ENCODE results near the gene INAVA.

DNA sequence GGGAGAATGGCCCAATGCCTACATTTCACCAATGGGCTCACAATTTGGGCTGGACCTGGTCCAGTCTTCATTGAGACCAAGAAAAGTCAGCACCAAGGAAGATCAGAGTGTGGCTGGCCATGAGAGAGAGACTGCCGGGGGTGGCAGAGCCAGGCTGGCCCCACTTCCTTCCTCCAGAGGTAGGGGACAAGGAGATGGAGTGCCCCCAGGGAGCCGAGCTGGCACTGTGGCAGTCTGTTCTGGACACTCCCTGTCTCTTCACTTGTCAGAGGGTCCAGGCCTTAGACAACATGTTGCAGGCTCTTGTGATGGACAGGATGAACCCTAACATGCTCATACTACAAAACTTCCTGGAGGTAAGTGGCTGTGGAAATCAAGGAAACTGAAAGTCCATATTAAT is 27.7 kb downstream of the INAVA start:
- TF ChIP-seq, protein P1, sequence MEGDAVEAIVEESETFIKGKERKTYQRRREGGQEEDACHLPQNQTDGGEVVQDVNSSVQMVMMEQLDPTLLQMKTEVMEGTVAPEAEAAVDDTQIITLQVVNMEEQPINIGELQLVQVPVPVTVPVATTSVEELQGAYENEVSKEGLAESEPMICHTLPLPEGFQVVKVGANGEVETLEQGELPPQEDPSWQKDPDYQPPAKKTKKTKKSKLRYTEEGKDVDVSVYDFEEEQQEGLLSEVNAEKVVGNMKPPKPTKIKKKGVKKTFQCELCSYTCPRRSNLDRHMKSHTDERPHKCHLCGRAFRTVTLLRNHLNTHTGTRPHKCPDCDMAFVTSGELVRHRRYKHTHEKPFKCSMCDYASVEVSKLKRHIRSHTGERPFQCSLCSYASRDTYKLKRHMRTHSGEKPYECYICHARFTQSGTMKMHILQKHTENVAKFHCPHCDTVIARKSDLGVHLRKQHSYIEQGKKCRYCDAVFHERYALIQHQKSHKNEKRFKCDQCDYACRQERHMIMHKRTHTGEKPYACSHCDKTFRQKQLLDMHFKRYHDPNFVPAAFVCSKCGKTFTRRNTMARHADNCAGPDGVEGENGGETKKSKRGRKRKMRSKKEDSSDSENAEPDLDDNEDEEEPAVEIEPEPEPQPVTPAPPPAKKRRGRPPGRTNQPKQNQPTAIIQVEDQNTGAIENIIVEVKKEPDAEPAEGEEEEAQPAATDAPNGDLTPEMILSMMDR (CRISPR knock-in tag; IDR thresholded peaks at IDR 0.05) = no peak
- TF ChIP-seq, protein P2, sequence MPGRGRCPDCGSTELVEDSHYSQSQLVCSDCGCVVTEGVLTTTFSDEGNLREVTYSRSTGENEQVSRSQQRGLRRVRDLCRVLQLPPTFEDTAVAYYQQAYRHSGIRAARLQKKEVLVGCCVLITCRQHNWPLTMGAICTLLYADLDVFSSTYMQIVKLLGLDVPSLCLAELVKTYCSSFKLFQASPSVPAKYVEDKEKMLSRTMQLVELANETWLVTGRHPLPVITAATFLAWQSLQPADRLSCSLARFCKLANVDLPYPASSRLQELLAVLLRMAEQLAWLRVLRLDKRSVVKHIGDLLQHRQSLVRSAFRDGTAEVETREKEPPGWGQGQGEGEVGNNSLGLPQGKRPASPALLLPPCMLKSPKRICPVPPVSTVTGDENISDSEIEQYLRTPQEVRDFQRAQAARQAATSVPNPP (CRISPR knock-in tag; IDR thresholded peaks at IDR 0.05) = no peak
- TF ChIP-seq TCF12 (IDR thresholded peaks at IDR 0.05) = no peak
- TF ChIP-seq TCF12 (CRISPR knock-in tag; IDR thresholded peaks at IDR 0.05) = no peak
- TF ChIP-seq ZKSCAN1 (IDR thresholded peaks at IDR 0.05; ENCODE audit: low read length) = no peak
- TF ChIP-seq KLF13 (CRISPR knock-in tag; IDR thresholded peaks at IDR 0.05) = no peak
- TF ChIP-seq, protein P3, sequence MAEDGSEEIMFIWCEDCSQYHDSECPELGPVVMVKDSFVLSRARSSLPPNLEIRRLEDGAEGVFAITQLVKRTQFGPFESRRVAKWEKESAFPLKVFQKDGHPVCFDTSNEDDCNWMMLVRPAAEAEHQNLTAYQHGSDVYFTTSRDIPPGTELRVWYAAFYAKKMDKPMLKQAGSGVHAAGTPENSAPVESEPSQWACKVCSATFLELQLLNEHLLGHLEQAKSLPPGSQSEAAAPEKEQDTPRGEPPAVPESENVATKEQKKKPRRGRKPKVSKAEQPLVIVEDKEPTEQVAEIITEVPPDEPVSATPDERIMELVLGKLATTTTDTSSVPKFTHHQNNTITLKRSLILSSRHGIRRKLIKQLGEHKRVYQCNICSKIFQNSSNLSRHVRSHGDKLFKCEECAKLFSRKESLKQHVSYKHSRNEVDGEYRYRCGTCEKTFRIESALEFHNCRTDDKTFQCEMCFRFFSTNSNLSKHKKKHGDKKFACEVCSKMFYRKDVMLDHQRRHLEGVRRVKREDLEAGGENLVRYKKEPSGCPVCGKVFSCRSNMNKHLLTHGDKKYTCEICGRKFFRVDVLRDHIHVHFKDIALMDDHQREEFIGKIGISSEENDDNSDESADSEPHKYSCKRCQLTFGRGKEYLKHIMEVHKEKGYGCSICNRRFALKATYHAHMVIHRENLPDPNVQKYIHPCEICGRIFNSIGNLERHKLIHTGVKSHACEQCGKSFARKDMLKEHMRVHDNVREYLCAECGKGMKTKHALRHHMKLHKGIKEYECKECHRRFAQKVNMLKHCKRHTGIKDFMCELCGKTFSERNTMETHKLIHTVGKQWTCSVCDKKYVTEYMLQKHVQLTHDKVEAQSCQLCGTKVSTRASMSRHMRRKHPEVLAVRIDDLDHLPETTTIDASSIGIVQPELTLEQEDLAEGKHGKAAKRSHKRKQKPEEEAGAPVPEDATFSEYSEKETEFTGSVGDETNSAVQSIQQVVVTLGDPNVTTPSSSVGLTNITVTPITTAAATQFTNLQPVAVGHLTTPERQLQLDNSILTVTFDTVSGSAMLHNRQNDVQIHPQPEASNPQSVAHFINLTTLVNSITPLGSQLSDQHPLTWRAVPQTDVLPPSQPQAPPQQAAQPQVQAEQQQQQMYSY (CRISPR knock-in tag; IDR thresholded peaks at IDR 0.05) = no peak
- no peak for TF ChIP-seq ZC3H13 (CRISPR knock-in tag; IDR thresholded peaks at IDR 0.05)
